Measurements from ENCODE around the gene SOX8.
"Not testable (repeated sequence)": the region's sequence is repeated elsewhere in the genome, so short reads cannot be mapped to it uniquely, and the experiment has no call there.

SOX8 gene

DNA sequence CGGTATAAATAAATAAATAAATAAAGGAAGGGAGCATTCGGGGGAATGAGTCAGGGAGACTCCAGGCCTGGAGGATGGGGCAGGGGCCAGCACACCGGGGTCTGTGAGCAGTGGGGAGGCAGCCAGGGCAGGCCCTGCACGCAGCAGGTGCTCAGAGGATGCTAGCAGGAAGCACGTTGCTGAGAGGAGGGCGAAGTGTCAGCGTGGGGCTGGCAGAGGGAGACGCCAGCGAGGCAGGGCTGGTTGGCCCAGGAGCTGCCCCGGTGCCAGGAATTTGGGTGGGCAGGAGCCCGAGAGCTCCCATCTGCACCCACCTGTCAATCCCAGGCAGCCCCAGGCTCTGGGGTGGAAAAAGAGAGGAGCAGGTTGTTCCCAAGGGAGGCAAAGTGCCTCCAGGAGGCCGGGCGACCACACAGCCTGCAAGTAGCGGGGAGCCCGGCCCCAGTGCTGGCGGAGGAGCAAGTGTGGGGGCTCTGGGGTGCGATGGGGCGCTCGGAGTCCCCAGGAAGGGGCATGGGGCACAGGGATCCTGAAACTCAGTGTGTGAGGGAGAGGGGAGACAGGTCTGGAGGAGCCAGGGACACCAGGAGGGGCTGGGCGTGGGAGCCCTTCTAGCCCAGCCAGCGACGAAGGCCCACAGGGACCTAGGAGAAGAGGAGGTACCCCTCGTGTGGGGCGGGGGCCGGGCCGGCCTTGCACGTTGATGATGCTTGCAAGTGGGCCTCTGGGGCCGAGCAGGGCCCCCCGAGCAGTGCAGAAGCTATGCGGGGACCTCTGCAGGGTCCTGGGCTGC, 28.0 kb downstream of the SOX8 start:
- no peak for DNase-seq

DNA sequence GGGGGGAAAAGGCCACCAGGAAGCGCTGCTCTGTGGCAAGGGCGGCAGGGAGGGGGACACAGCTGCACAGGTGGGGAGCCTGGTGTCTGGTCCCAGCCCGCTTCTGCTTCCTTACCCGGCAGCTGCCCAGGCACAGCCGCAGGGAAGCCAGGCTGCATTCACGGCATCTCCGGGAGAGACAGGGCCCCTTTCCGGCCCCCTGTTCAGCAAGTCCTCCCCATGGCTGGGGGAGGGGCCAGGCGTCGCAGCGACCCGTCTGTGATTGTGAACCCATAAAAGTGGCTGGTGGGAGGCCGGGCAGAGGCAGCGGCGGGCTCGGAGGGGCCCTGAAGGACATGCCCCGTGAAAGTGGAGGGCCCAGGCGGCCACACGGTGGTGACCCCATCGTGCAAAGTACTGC, 28.7 kb downstream of the SOX8 start:
- DNase-seq: no peak

DNA sequence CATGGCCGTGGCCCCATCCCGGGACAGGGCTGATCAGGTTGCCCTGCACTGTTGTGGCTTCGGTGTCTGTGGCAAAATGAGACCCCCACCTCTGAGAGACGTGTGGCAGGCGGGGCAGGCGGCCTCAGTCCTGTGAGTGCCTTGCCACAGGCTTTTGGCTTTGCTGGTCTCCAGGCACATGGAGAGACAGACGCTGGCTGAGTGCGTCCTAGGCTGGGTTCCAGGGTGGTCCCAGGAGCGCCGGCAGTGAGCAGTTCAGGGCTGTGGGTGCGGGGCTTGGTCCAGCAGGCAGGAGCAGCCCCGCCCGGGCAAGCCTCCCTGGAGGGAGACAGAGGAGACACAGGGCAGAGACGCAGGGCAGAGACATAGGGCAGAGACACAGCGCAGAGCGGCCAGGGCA, 29.2 kb downstream of the SOX8 start:
- no peak for DNase-seq

DNA sequence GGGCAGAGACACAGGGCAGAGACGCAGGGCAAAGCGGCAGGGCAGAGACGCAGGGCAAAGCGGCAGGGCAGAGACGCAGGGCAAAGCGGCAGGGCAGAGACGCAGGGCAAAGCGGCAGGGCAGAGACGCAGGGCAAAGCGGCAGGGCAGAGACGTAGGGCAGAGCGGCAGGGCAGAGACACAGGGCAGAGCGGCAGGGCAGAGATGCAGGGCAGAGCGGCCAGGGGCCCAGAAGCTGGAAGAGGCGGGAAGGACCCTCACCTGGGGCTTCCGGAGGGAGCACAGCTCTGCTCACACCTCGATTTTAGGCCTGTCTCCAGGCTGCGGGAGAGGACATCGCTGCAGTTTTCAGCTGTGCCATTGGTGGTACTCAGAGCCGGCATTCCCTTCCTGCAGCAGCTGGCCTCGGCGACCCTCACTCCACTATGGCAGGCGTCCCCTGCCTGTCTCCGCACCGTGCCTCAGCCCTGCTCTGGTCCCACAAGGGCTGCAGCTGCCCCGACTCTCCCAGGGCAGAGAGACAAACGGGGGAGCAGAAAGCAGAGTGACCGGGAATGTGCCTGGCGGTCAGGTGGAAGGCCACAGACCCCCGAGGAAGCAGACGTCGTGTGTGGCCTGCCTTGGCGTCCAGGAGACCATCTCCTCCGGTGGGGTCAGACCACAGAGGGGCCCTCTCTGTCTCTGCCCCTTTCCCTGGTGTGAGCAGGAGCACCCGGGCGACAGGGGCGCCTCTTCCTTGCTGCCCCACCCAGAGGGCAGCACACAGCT, 29.9 kb downstream of the SOX8 start:
- DNase-seq: no peak

DNA sequence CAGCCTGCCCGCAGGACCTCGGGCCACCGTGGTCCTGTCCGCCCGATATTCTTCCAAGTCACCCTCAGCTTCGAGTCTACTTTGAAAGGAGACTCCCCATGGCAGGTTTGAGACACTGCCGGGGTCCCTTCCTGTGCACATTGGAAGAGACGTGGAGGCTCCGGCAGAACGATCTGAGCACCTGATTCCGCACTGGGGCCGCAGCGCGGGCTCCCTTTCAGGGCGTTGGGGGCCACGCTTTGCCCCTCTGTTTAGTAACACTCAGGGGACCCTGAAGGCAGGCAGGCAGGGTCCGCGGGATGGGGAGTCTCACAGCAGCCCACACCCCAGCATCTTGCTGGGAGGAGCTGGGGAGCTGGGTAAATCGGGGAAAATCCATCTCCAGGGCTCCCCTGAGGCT, 30.6 kb downstream of the SOX8 start:
- DNase-seq: no peak

DNA sequence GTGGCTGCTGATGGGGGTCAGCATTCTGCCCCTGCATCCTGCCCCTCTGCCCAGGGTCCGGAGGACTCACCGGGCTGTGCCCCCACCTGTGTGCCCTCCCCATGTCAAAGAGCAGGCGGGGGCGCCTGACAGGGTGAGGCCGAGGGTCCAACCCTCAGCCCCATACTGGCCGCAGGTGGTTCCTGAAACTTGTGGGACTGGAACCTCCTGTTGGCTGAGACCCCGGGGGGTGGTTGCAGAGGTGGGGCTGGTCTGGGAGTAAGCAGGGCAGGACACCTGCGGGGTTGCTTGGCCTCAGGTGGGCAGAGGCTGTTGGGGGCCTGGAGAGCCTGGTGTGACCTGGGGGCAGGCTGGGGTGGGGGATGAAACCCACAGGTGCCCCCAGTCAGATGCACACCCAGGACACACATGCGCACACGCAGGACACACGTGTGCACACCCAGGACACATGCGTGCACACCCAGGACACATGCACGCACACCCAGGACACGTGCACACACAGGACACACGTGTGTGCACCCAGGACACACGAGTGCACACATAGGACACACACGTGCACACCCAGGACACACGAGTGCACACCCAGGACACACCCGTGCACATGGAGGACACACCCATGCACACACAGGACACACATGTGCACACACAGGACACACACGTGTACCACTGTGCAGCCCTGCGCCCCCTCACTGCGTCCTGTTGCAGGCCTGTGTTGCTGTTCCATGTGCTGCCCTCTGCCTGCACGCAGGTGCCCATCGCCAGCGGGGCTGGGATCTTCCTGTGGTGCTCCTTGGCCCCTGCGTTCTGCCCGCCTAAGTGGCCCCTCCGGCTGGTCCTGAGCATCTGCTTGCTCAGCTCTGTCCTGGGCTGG, 31.4 kb downstream of the SOX8 start:
- no peak for DNase-seq

DNA sequence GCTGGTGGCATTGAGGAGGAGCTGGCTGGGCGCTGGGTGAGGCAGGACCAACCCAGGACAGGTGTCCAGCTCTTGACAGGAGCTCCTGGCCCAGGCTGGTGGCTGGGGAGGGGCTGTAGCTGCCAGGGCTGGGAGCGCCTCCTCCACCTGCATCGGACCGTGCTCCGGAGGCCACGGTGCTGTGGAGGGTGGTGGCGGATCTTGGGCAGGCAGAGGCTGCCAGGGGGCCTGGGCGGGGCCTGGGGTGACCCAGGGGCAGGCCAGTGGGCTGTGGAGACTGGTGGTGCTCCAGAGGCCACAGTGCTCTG, 32.0 kb downstream of the SOX8 start:
- no peak for DNase-seq

DNA sequence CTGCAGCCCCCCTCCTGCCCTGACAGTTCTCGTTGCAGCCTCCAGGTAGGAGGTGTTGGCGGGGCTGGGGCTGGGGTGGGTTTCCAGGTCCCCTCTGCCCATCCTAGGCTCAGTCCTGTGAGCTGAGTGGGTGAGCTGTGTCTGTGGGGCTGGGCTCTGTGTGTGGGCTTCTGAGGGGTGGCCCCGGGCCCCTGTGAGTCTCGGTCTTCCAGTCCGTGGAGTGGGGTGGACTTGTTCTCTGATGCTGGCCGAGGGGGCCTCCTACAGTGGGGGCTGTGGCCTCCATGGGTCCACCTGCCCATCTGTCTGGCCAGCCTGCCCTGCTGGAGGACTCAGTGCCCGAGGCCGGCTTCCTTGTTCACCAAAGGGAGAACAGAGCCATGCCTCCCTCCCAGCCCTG, 32.7 kb downstream of the SOX8 start:
- no peak for DNase-seq

DNA sequence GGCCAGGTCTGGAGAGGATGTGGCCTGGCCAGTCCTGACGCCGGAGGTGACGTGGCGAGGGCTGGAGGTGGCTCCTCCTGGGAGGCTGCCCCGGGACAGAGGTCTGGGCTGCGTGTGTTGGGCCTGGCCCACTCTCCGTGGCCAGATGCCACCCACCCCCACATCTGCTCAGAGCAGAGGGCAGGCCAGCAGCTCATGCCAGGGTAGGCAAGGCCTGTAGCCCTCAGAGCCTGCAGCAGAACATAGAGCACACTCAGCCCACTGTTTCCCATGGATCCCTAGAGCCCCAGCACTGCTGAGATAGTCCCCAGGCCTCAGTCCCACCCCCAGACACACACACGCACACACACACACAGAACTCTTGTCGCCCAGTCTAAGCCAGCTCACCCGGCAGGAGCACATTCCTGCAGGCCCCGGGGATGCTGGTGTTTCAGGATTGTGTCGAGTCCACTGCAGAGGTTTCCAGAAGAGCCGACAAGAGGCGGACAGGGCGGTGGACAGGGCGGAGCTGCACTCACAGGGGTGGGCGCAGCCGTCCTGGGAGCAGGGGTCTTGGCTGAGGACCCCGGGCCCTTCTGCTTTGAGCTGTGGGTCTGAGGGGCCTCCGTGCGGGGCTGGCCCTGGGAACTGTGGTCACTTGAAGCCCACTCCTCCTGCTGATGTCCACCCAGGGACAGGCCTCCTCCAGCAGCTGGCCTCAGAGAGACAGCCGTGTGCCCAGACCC, 33.4 kb downstream of the SOX8 start:
- no peak for DNase-seq

DNA sequence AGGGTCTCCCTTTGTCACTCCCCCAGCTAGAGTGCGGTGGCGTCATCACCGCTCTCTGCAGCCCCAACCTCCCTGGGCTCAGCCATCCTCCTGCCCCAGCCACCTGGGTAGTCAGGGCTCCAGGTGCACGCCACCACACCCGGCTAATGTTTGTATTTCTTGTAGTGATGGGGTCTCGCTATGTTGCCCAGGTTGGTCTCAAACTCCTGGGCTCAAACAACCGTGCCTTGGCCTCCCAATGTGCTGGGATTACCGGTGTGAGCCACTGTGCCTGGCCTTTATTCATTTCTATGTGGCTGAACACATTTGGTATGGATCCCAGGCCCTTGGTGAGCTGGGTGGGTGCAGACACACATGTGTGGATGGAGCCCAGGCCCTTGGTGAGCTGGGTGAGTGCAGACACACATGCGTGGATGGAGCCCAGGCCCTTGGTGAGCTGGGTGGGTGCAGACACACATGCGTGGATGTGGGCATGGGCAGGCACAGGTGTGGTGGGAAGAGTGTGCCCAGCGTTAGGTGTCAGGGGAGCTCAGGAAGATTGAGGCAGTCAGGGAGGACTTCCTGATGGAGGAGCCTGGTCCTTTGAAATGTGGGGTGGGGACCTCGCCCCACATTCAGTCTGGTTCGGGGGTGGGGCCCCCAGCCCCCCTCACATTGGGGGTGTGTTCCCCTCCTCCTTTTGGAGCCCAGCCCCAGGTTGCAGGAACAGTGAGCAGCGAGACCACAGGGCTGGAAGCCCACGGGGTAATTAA, 37.1 kb downstream of the SOX8 start:
- no peak for DNase-seq

DNA sequence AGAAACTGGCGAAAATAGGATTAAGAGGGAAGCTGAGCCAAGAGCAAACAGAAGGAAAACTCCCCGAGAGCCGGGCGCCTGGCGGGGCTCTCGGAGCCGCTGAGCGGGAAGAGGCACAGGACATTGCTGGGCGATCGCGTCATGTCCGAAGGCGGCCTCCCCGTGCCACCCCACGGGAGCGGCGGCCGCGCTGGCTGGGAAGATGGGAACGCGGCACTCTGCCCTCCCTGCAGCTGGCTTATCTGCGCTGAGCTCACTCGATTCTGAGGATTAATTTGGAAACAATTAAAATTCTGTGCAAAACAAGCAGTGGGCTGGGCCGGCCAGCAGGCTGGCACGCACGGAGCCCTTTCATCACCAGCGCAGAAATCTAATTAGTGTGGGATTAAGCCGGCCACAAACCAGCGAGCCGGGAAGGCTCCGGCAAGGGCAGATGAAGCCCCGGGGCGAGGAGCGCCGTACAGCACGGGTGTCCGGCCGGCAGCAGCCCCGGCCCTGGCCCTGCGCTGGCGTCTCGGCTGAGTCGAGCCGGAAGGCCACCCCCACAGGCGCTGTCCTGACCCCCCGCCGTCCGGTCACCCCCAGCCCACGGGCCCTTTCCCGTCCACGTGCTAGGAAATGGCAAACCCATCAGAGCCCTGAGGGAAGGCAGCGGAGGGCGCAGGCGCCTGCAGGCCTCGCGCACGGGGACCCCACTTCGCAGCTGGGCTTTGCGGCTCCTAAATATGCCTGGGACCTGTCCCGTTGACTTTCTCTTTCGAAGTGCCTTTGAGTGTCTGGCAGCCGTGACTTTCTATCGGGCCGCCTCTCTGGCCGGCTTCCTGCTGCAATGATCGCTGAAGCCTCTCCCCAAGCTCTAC, 37.9 kb downstream of the SOX8 start:
- peak; percentile 80 for DNase-seq

DNA sequence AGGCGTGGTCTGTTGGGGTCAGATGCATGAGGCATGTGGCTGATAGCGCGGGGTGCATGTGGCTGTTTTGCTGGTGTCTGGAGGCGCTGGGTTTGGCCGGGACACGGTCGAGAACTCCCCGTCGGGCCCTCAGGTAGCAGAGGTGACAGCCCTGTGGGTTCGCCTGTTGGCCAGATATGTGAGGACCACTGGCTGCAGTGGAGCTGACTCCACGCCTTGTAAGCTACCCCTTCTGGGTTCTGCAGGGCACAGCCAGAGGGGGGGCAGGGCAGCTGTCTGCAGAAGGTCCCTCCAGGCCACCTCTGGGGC, 38.5 kb downstream of the SOX8 start:
- DNase-seq: no peak

DNA sequence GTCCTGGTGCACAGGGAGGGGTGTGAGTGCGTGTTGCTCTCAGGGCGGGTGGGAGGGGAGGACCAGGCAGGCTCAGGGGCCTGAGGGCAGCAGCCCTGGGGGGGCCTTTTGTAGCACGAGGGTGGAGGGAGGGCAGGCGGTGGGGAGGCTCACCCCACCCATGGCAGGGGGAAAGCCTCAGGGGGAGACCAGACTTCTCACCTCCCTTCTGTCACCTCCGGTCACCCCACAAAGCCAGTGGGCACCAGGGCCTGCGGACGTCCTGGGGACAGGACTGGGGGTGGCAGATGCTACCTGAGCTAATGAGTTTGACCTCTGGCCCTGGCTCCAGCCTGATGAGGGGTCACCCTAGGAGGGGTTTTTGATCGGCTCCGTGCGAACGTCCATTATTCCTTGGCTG, 39.0 kb downstream of the SOX8 start:
- no peak for DNase-seq

DNA sequence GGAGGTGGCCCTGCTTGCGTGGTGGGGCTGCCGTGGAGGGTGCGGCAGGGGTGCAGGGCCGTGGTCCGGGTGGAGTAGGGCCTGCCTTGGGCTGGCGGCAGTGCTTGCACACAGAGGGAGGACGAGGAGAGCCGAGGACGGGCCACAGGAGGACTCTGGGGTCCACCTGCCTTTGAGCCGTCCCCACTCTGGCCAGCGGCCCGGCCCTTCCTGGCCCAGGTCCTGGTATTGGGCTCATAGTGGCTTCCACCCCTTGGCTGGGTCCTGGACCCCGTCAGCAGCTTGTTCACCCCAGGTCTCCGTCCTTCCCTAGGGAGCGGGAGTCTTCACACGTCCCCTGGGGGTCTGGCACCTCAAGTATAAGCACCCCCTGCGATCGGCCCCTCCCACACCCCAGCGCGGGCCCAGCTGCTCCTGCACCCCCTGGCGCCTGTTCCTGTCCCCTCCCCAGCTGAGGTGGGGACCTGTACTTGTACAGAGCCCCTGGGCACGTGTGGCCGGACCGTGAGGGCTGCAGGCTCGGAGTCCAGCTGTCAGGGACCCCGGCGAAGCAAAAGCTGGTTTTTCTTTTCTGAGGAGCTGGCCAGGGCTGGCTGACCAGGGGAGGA, 40.1 kb downstream of the SOX8 start:
- DNase-seq: no peak

DNA sequence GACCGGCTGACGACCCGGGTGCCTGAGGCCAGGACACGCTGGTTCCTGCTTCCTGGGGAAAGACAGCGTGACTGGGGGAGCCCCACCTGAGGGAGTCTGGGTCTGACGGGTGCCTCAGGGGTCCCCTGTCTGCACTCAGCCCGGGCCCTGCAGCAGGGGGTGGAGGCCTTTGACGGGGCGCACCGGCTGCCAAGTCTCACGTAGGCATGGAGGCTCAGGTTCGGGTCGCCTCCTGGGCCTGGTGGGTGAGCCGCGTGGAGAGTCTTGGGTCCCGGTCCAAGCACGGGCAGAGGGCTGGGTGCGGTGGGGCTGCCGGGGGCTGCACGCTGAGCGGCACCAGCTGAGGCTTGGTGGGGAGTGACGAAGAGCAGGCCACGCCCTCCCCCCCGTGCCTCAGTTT, 40.9 kb downstream of the SOX8 start:
- DNase-seq: no peak

DNA sequence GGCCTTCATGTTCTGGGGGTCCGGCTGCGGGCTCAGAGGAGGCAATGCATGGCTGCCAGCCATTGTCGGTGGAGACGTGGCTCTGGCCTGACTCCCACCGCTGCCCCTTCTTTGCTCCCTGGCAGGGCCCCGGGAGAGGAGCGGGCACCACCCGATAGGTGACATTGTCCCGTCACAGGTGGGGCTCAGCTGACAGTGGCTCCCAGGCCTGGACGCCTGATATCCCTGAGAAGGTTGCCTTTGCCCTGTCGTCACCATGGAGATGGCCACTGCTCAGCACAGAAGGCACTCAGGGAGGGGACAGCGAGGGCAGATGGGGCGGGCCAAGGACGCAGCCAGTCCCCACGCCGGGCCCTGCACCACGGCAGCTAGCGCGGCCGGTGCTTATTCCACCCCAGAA, 42.6 kb downstream of the SOX8 start:
- DNase-seq: no peak

DNA sequence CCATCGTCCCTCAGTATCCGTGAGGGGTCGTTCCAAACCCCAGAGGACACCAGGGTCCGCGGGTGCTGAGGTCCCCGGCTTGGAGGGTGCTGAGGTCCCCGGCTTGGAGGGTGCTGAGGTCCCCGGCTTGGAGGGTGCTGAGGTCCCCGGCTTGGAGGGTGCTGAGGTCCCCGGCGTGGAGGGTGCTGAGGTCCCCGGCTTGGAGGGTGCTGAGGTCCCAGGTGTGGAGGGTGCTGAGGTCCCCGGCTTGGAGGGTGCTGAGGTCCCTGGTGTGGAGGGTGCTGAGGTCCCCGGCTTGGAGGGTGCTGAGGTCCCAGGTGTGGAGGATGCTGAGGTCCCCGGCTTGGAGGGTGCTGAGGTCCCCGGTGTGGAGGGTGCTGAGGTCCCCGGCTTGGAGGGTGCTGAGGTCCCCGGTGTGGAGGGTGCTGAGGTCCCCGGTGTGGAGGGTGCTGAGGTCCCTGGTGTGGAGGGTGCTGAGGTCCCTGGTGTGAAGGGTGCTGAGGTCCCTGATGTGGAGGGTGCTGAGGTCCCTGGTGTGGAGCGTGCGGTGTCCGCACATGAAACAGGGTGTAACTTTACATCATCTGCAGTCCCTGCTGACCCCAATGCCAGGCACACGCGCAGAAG, 43.7 kb downstream of the SOX8 start:
- not testable (repeated sequence) for DNase-seq

DNA sequence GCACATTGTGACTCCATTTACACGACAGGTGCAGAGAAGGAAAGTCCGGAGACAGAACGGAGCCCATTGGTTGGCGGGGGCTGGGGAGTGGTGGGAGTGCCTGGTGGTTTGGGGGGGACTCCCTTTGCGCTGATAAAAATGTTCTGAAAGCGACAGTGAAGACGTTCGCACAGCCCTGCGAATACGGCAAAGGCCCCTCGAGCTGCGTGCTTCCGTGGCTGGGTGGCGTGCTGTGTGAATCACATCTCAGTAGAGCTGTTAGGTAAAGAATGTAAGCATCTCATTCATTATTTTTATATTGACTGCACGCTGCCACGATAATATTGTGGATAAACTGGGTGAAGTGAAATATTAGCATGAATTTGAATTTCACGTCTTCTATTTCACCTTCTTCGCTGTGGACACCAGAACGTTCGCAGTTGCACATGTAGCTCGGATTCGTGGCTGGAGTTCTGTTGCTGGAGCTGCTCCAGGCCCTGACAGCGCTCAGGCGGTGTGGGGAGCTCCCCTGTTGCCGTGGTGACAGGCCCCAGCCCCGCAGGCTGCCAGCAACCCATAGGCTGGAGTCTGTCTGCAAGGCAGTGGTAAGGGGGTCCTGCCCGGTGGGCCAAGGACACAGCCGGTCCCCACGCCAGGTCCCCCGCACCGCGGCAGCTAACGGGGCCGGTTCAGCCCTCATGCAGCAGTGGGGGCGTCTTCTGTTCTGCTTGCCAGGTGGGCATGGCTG, 44.6 kb downstream of the SOX8 start:
- DNase-seq: peak; percentile 76

DNA sequence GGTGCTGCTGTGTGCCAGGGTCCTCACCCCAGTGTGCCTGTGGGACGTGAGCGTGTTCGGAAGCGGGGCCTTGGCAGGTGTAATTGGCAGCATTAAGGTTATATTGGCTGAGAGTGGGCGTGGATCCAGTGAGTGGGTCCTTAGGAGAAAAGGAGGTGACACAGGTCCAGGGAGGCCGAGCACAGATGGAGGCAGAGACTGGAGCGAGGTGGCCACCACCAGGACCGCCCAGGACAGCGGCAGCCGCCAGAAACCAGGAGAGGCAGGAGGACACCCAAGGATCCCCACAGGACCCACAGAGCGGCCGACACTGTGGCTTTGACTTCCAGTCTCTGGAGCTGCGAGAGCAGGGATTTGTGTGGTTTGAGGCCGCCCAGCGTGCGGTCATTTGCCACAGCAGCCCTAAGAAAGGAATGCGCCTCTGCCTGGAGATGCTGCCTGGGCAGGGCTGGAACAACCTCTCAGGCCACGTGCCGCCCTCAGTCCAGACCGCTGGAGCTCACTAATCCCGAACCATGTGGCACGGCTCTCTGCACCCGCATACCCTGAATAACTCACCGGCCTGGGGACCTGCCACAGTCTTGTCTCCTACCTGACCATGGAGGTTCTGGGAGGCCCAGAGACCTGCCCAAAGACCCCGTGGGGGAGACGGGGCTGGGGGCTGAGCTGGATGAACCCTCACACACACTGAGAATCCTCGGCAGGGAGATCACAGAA, 45.4 kb downstream of the SOX8 start:
- no peak for DNase-seq
